BE2C (cell line): ENCODE results near the gene TCERG1L.

Experiments used
- DNase-seq: peaks from one replicate; pipeline ENCODE4 v3.0.0-alpha.2; 2020
- H3K27me3 ChIP-seq: fragments of 250-450 bp; sonication (Bioruptor Pico); 2 replicates; pipeline ENCODE4 v1.5.1; 2020; ENCODE audit warnings: mild to moderate bottlenecking
- H3K36me3 ChIP-seq: fragments of 250-450 bp; sonication (Bioruptor Pico); 2 replicates; pipeline ENCODE4 v1.5.1; 2020; ENCODE audit warnings: mild to moderate bottlenecking
- H3K4me1 ChIP-seq: fragments of 250-450 bp; sonication (Bioruptor Pico); 2 replicates; pipeline ENCODE4 v1.5.1; 2020
- H3K4me3 ChIP-seq: 2 replicates; pipeline ENCODE4 v1.5.1; 2011; ENCODE audit warnings: low read depth, low read length
- H3K9me3 ChIP-seq: fragments of 250-450 bp; sonication (Bioruptor Pico); 2 replicates; pipeline ENCODE4 v1.5.1; 2020
- CTCF ChIP-seq: IDR thresholded peaks from 2 replicates; pipeline ENCODE4 v1.5.1; 2012; ENCODE audit warnings: mild to moderate bottlenecking, low read depth, low read length

The TCERG1L gene

DNA sequence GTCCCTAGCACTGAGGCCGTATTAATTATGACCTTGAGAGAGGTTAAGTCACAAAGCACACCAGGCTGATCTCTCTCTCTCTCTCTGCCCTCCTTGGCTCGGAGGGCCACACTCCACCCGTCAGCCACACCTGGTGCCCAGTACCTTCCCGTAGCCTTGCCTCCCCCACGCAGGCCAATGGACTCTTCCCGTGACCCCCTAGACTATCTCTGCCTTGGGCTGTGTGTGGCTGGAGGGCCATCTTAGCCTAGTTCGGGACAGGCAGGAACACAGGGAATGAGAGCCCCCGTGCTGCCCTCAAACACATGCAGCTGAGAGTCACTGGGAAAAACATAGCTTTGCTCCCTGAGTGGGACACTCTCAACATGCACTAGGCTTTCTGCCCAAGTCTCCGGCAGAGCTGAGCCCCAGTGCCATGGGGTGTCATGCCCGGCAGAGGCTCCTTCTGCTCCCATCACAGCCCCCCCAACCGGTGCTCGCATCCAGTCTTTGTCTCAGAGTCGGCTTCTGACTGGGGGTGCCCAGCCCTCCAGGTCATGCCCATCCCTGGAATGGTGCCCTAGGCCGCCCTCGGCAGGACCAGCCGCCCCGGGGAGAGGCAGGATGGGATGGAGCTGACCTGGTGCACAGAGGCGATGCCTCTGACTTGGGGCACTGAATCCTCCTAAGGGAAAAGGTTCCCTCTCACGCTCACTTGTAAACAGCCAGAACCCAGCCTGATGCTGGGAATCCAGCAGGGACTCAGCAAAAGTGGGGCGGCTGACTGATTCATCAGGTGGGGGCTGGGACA, 63.0 kb downstream of the TCERG1L start:
- DNase-seq = no peak
- Histone ChIP-seq H3K9me3 (no peaks in the 10 kb centered on the region), H3K4me3 (no peak overlapping the region), H3K27me3 (no peaks in the 10 kb centered on the region), H3K4me1 (no peaks in the 10 kb centered on the region), H3K36me3 (no peaks in the 10 kb centered on the region)
- no peak for TF ChIP-seq CTCF

DNA sequence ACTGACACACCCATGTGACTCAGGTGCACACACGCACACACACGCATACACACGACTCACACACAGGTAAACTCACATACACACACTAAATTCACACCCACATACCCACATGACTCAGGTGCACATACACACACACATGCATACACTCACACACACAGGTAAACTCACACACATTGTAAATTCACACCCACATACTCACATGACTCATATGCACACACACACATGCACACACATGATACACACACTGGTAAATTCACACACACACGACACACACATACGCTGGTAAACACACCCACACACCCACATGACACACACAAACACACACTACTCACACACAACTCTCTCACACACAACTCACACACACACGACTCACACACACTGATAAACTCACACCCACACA, 63.6 kb downstream of the TCERG1L start:
- Histone ChIP-seq H3K27me3 (no peaks in the 10 kb centered on the region), H3K4me3 (no peak overlapping the region), H3K4me1 (no peaks in the 10 kb centered on the region), H3K9me3 (no peaks in the 10 kb centered on the region), H3K36me3 (no peaks in the 10 kb centered on the region)
- no peak for DNase-seq
- TF ChIP-seq CTCF = no peak

- Histone ChIP-seq H3K36me3 (no peaks in the 10 kb centered on the region), H3K27me3 (no peaks in the 10 kb centered on the region), H3K9me3 (no peaks in the 10 kb centered on the region), H3K4me1 (no peaks in the 10 kb centered on the region), H3K4me3 (no peak overlapping the region)
- DNase-seq = no peak
- TF ChIP-seq CTCF = no peak
These were observed 64.7 kb downstream of the TCERG1L start for GRCh38 chr10:131246775-131247174.

DNA sequence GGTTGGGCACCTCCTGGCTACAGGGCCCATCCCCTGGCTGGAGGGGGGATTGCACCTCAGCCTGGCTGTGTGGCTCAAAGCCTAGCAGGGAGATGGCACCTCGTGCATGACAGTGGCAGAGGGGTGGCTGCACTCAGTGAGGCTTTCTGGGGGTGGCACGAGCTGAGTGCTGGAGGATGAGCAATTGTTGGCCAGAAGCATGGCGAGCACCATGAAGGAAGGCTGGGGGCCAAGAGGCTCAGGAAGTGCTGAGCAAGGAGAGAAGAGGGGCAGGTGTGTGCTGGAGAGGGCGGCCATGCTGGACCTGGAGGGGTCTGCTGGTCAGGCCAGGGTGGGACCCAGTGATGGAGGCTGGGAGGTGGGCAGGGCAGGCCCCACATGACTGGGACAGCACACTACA, 65.4 kb downstream of the TCERG1L start:
- Histone ChIP-seq H3K27me3 (no peaks in the 10 kb centered on the region), H3K4me3 (no peak overlapping the region), H3K9me3 (no peaks in the 10 kb centered on the region), H3K4me1 (no peaks in the 10 kb centered on the region), H3K36me3 (no peaks in the 10 kb centered on the region)
- TF ChIP-seq CTCF = no peak
- no peak for DNase-seq

DNA sequence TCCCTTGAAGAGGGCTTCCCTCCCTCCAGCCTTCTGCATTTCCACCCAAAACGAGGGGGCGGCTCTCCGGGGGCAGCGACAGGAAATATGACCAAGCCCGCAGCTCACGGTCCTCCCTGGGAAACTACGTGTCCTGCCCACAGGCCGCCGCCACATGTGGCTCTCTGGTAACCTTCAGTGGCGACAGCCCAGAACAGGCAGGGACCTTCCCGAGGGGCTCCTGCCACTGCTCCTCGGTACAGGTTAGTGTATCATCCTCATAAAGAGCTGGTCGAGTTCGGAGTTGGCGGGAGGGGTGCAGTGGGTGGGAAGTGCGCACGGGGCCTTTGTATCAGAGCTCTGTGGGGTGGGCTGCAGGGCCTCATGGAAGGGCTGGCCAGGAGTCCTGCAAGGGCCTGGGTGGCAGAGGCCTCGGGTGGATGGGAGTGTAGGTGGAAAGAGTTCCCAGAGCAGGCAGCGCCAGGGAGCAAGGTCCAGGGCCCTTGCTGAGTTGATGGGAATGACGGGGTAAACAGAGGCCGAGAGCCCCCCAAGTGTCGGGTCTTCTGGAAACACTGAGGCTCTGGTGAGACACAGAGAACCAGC, 66.0 kb downstream of the TCERG1L start:
- Histone ChIP-seq H3K9me3 (no peaks in the 10 kb centered on the region), H3K27me3 (no peaks in the 10 kb centered on the region), H3K36me3 (no peaks in the 10 kb centered on the region), H3K4me1 (no peaks in the 10 kb centered on the region), H3K4me3 (no peak overlapping the region)
- no peak for TF ChIP-seq CTCF
- DNase-seq = no peak

- no peak for DNase-seq
- no peak overlapping the region for H3K4me3 ChIP-seq
These were observed 66.7 kb downstream of the TCERG1L start for GRCh38 chr10:131244836-131245235.

More at GRCh38 chr10:131244836-131245235, 66.7 kb downstream of the TCERG1L start:
- Histone ChIP-seq H3K4me1 (no peaks in the 10 kb centered on the region), H3K9me3 (no peaks in the 10 kb centered on the region), H3K27me3 (no peaks in the 10 kb centered on the region), H3K36me3 (no peaks in the 10 kb centered on the region)
- TF ChIP-seq CTCF = no peak
